HG03108 (cell line): ENCODE results near the gene CD163L1.
"Not testable (repeated sequence)": the region's sequence is repeated elsewhere in the genome, so short reads cannot be mapped to it uniquely, and the experiment has no call there.

ENCODE experiments used
- ATAC-seq: cut with Tn5 transposase; IDR thresholded peaks from one replicate; pipeline ENCODE4 v1.9.1; 2021; ENCODE audit warnings: moderate library complexity; ENCODE audit not compliant: unreplicated experiment

CD163L1 gene

GRCh38 chr12:7337790-7338189 lies 106.2 kb downstream of the CD163L1 start:
- ATAC-seq, result not testable (repeated sequence)

DNA sequence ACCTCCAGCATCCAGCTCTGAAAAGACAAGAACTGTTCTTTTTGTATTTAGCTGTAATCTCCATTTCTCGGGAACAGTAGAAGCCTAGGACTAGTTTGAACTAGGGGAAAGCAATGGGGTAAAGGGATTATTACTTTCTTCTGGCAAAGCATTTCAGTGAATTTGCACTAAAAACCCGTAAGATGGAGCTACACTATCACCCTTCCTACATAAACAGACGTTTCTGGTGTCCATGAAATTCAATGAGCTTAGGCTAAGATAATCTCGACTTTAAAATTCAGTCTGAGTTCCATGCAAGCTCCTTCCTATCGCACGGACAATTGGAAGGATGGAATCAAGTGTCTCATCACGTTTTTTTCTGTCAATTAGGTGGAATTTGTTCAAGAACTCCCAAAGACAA lies 116.0 kb downstream of the CD163L1 start:
- ATAC-seq, result no peak

- no peak for ATAC-seq
Measured at GRCh38 chr12:7324176-7324575, 119.8 kb downstream of the CD163L1 start.

- ATAC-seq, result no peak
Measured at GRCh38 chr12:7322599-7322998, 121.4 kb downstream of the CD163L1 start.

DNA sequence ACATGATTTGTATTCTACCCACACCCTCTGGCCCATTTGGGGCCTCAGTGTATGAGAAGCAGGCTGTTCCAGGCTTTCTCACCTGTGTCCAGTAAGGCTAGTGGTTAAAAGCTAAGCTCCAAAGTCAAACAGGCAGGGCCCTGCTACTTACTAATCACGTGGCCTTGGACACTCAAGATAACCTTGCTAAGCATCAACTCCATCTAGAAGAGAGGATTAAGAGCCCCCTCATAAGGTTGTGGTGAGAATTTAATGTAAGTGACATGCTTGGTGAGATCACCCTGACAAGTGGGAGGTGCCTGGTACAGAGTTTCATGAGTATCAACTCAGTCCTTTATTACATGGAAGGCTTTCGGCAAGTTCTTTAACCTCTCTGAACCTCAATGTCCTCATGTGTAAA lies 122.3 kb downstream of the CD163L1 start:
- ATAC-seq, result no peak

DNA sequence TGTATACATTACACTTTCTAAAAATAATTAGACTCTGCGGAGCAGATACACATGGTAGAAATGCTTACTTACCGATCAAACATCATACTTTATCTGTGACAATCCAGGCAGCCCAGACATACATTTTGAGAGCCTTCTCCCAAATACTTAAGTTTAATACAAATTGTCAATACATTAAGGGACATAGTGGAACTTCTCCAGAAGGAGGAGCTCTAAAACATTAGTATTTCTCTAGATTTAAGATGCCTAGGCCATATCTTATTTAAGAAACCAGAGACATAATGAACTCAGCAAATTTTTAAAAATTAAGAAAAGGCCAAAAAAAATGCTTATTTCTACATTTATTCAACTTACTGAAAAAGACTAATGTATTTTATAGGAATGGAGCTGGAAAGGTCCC lies 124.0 kb downstream of the CD163L1 start:
- ATAC-seq, result no peak

GRCh38 chr12:7310070-7310469 lies 133.9 kb downstream of the CD163L1 start:
- ATAC-seq, result no peak
